DND-41 (cell line): ENCODE measurements around the gene SRGAP3.

Experiments
- ATAC-seq: fragments of 200-7000 bp; cut with Tn5 transposase; 3 replicates; pipeline ENCODE4 v1.9.1; 2021; ENCODE audit warnings: low read depth; ENCODE audit not compliant: insufficient read depth
- DNase-seq: peaks from one replicate; pipeline ENCODE4 v3.0.0-alpha.2; 2020
- H2AFZ ChIP-seq: 2 replicates; pipeline ENCODE4 v1.6.0; 2012; ENCODE audit warnings: low read depth, low read length
- H3K27ac ChIP-seq: 2 replicates; pipeline ENCODE4 v1.5.1; 2012; ENCODE audit warnings: low read length, inconsistent platforms
- H3K27me3 ChIP-seq: fragments of 200-600 bp; sonication (generic); 2 replicates; pipeline ENCODE4 v1.6.0; 2012; ENCODE audit warnings: low read length, mild to moderate bottlenecking, inconsistent platforms; ENCODE audit not compliant: insufficient read depth, poor library complexity
- H3K36me3 ChIP-seq: 2 replicates; pipeline ENCODE4 v1.5.1; 2012; ENCODE audit warnings: low read length, inconsistent platforms; ENCODE audit not compliant: insufficient read depth
- H3K4me1 ChIP-seq: 2 replicates; pipeline ENCODE4 v1.5.1; 2012; ENCODE audit warnings: mild to moderate bottlenecking, low read length; ENCODE audit not compliant: insufficient read depth
- H3K4me2 ChIP-seq: 2 replicates; pipeline ENCODE4 v1.6.0; 2012; ENCODE audit warnings: mild to moderate bottlenecking, moderate library complexity, low read length, inconsistent platforms; ENCODE audit not compliant: insufficient read depth
- H3K4me3 ChIP-seq, 2 experiments: fragments of 200-600 bp in 1 of 2; shearing (Covaris generic) in 1 of 2; 2 replicates each; pipeline ENCODE4 v1.5.1; 2012 to 2016; ENCODE audit warnings: inconsistent platforms in 2 of 2, low read length in 2 of 2, mild to moderate bottlenecking in 2 of 2, low read depth in 1 of 2, moderate library complexity in 1 of 2
- H3K79me2 ChIP-seq: 2 replicates; pipeline ENCODE4 v1.6.0; 2012; ENCODE audit warnings: low read length, inconsistent platforms; ENCODE audit not compliant: insufficient read depth
- H3K9ac ChIP-seq: 2 replicates; pipeline ENCODE4 v1.6.0; 2012; ENCODE audit warnings: low read depth, mild to moderate bottlenecking, inconsistent platforms, low read length, moderate library complexity
- H3K9me3 ChIP-seq: 2 replicates; pipeline ENCODE4 v1.5.1; 2012; ENCODE audit warnings: low read length, moderate library complexity, mild to moderate bottlenecking, inconsistent platforms; ENCODE audit not compliant: insufficient read depth, severe bottlenecking
- H4K20me1 ChIP-seq: 2 replicates; pipeline ENCODE4 v1.6.0; 2012; ENCODE audit warnings: low read length; ENCODE audit not compliant: insufficient read depth
- CTCF ChIP-seq: IDR thresholded peaks from 2 replicates; pipeline ENCODE4 v1.5.1; 2012; ENCODE audit warnings: borderline replicate concordance, low read length, moderate library complexity, mild to moderate bottlenecking; ENCODE audit not compliant: poor library complexity, severe bottlenecking; ENCODE audit errors: extremely low read depth
- EZH2 ChIP-seq: IDR thresholded peaks from 3 replicates; pipeline ENCODE4 v1.6.1; 2012; ENCODE audit warnings: borderline replicate concordance, low read depth, mild to moderate bottlenecking, moderate library complexity, low read length, inconsistent platforms; ENCODE audit not compliant: severe bottlenecking

SRGAP3 gene

GRCh38 chr3:9099702-9100512, 149.5 kb downstream of the SRGAP3 start:
- no peaks in the 10 kb centered on the region for H3K9me3 ChIP-seq
- ATAC-seq (no peak), DNase-seq (no peak)
- H3K36me3 ChIP-seq = no peaks in the 10 kb centered on the region
- no peaks in the 10 kb centered on the region for H3K79me2 ChIP-seq
- no peak overlapping the region for H3K4me3 ChIP-seq
- H4K20me1 ChIP-seq = no peaks in the 10 kb centered on the region
- H3K9ac ChIP-seq = no peak overlapping the region
- no peak overlapping the region for H3K4me2 ChIP-seq
- TF ChIP-seq CTCF = no peak
- TF ChIP-seq EZH2 = no peak
- H3K27me3 ChIP-seq = peaks cover 3% of the 10 kb centered on the region
- H3K27ac ChIP-seq = no peak overlapping the region
- no peak overlapping the region for H2AFZ ChIP-seq
- H3K4me1 ChIP-seq = no peaks in the 10 kb centered on the region

- H2AFZ ChIP-seq = no peak overlapping the region
- no peak for ATAC-seq
These were observed 150.4 kb downstream of the SRGAP3 start for GRCh38 chr3:9098716-9099675.

GRCh38 chr3:9097495-9097894, 152.0 kb downstream of the SRGAP3 start:
- Histone ChIP-seq H3K27me3 (peaks cover 3% of the 10 kb centered on the region), H2AFZ (no peak overlapping the region), H3K36me3 (no peaks in the 10 kb centered on the region), H3K79me2 (no peaks in the 10 kb centered on the region), H3K27ac (no peak overlapping the region), H4K20me1 (no peaks in the 10 kb centered on the region), H3K4me1 (no peaks in the 10 kb centered on the region), H3K4me3 (no peak overlapping the region), H3K9ac (no peak overlapping the region), H3K9me3 (no peaks in the 10 kb centered on the region), H3K4me2 (no peak overlapping the region)
- TF ChIP-seq EZH2 = no peak
- no peak for TF ChIP-seq CTCF
- DNase-seq (no peak), ATAC-seq (no peak)

More at GRCh38 chr3:9098716-9099675, 150.4 kb downstream of the SRGAP3 start:
- Histone ChIP-seq H3K4me3 (no peak overlapping the region), H3K27ac (no peak overlapping the region), H3K36me3 (no peaks in the 10 kb centered on the region), H4K20me1 (no peaks in the 10 kb centered on the region), H3K4me1 (no peaks in the 10 kb centered on the region), H3K79me2 (no peaks in the 10 kb centered on the region), H3K4me2 (no peak overlapping the region), H3K9me3 (no peaks in the 10 kb centered on the region), H3K9ac (no peak overlapping the region), H3K27me3 (peaks cover 3% of the 10 kb centered on the region)
- no peak for DNase-seq
- no peak for TF ChIP-seq EZH2
- no peak for TF ChIP-seq CTCF
